GM18502 (cell line): ENCODE measurements around the gene TRIML1.

Source experiments
- ATAC-seq: cut with Tn5 transposase; IDR thresholded peaks from one replicate; pipeline ENCODE4 v1.9.1; 2021; ENCODE audit warnings: mild to moderate bottlenecking; ENCODE audit not compliant: unreplicated experiment, poor library complexity

TRIML1 gene

DNA sequence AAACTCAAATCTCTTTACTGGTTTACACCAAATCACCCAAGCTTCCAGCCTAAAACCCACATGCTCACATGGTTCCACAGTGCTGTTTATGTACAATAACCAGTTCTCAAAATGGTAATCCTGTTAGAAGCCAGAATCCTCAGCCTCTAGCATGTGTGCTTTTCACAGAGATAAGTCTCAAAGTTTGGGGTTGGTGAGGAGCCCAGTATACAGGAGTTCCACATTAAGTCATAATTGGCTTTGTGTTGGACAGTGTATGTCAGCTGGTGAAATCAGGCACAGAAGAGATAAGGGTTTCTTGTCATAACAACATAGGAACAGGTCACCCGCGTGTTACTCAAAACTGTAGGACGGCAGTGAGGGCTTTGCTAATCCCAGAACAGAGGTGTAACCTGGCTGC is at the start of gene TRIML1:
Gene TRIML1, plus strand, starts transcription at position 301 of the 400 bp plus-strand sequence. CDS start 118 bp downstream, outside the sequence.
- ATAC-seq = no peak

DNA sequence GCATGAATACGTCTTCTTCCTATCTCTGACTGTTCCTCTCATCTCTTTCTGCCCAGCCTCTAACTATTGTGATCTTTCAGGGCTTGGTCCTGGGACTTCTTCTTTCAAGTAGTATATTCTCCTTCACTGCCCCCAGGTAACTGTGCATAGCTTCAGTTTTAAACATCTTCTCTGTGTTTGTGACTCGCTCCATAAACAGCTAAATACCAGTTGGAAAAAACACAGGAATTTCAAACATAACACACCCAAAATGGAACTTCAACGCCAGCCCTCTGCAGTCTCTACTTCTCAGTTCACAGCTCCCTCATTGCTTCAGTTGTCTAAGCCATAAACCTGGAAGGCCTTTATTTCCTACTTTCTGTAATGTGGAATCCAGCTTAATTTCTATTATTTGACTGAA is 46.4 kb upstream of the TRIML1 start:
- no peak for ATAC-seq

DNA sequence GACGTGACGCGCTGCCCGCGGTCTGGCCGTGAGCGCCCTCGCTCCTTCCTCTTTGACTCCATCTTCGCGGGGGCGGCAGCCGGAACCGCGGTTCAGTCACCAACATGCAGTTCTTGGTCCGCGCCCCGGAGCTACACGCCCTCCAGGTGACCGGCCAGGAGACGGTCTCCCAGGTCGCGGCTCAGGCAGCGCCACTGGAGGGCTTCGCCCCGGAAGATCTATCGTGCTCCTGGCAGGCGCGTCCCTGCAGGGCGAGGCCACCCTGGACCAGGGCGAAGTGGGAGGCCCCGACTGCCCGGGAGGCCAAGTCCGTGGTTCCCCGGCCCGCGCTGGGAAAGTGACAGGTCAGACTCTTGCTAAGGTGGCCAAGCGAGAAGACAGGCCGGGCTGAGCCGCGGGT is 32.8 kb upstream of the TRIML1 start:
- no peak for ATAC-seq

GRCh38 chr4:188107931-188108843 is 31.1 kb upstream of the TRIML1 start:
- no peak for ATAC-seq

DNA sequence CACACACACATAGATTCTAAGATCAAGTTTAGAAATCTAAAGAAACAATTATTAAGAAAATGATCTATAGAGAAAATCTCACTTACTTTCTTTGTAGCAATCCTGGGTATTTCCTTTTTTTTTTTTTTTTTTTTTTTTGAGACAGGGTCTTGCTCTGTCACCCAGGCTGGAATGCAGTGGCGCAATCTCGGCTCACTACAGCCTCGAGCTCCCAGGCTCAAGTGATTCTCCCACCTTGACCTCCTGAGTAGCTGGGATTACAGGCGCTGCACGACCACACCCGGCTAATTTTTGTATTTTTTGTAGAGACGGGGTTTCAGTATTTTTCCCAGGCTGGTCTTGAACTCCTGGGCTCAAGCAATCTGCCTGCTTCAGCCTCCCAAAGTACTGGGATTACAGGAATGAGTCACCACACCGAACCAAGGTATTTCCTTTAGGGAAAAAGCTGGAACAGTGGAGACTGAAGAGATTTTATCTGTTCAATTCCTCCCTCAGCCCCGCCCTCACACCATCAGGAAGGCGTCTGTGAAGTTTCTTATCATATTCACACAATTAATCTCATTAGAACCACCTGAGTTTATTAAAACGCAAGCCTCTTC is 30.0 kb upstream of the TRIML1 start, which contains the start of gene TRIML2:
Gene TRIML2, minus strand, starts transcription at position 447 of the 599 bp plus-strand sequence. CDS start 4,235 bp downstream, outside the sequence.
- no peak for ATAC-seq

DNA sequence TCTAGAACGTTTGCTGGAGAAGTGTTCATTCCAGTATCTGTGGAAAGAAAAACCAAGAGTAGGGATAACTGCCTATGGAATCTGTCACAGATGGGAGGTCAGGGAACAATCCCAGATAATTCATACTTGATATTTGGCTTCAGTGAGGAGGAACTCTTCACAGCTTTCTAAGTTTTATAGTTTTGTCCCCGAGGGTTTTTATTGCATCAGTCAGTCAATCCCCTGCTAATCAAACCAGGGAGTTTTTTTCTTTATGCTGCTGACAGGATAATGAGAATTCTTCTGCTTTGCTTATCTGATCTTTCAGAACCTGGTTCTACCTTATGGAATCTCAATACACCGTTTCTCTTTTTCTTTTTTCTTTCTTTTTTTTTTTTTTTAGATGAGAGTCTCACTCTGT is 29.2 kb upstream of the TRIML1 start:
- no peak for ATAC-seq

- ATAC-seq = no peak
These were observed 28.3 kb upstream of the TRIML1 start for GRCh38 chr4:188110741-188111471.

GRCh38 chr4:188111955-188112354 is 27.3 kb upstream of the TRIML1 start:
- ATAC-seq = no peak

- ATAC-seq = no peak
These were observed 26.1 kb upstream of the TRIML1 start for GRCh38 chr4:188113156-188113555.

- no peak for ATAC-seq
These were observed 21.5 kb upstream of the TRIML1 start for GRCh38 chr4:188117631-188118324.

GRCh38 chr4:188121530-188121929 is 17.7 kb upstream of the TRIML1 start:
- ATAC-seq = no peak

GRCh38 chr4:188127214-188127874 is 11.9 kb upstream of the TRIML1 start:
- ATAC-seq = no peak

DNA sequence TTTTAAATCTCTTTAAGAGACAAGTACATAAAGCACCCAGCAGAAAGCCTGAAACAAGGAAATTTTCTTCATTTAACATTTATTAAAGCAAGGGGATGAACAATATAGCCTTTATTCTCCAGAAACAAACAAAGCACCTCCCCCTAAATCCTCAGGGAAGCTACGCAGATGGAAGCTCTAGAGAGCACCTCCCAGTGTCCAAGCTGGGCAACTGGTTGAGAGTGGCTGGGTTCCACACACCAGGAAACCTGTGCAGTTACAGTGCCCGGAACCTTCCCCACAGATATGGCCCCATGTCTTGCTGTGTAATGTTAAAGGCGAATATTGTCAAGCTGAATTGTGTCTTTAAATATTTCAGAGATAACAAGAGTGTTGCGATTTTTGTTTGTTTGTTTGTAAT is 8.9 kb upstream of the TRIML1 start:
- no peak for ATAC-seq

DNA sequence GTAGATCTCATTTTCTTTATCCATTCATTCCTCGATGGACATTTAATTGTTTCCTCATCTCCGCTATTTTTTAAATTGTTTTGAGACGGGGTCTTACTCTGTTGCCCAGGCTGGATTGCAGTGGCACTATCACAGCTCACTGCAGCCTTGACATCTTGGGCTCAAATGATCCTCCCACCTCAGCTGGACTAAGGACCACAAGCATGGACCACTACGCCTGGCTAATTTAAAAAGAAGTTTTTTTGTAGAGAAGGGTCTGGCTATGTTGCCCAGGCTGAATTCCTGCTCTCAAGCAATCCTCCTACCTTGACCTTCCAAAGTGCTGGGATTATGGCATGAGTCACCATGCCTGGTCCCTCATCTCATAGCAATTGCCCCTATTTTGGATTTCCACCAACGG is 7.0 kb upstream of the TRIML1 start:
- no peak for ATAC-seq

DNA sequence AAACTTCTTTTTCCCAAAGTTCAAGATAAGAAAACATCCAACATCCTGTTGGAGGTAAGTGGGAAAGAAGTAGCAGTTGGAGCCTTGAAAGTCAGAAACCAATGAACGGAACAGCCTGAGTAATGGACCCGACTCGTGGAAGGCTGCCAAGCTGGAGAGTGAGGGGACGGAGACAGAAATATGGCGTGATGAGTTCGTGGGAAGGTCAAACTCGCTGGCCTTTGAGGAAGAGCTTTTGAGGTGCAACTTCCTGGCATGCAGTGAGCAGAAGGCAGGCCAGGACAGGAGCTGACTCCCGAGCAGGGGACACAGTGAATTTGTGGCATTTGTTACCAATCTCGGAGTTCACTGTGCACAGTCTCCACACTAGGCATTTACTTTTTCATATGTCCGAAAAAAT is 1.0 kb upstream of the TRIML1 start:
- ATAC-seq = no peak

- ATAC-seq = no peak
These were observed 430 bp downstream of the TRIML1 start for GRCh38 chr4:188139671-188140070.

GRCh38 chr4:188143731-188144130 is 4.5 kb downstream of the TRIML1 start:
- ATAC-seq = no peak

DNA sequence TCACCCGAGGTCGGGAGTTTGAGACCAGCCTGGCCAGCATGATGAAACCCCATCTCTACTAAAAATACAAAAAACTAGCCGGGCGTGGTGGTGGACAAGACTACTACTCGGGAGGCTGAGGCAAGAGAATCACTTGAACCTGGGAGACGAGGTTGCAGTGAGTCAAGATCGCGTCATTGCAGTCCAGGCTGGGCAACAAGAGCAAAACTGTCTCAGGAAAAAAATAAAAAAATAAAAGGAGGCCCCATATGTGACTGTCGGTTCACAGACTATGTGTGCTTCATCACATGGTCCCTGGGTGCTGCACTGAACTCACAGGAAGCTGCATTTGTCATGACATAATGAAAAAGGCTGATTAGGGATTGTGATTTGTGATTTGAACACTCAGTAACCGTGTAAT is 6.4 kb downstream of the TRIML1 start:
- ATAC-seq = no peak

- no peak for ATAC-seq
These were observed 7.4 kb downstream of the TRIML1 start for GRCh38 chr4:188146618-188147017.

DNA sequence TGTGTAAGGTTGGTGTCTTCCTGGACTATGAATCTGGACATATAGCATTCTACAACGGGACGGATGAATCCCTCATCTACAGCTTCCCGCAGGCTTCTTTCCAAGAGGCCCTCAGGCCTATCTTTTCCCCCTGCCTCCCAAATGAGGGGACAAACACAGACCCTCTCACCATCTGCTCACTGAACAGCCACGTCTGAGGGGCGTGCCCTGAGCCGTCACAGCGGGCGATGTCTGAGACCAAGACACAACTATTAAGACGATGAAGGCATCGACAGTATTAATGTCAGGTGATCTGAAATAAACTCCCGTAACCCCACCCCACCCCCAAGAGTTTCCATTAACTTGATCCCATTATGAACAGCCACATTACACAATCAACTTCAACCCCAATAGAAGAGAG is 7.9 kb downstream of the TRIML1 start:
- no peak for ATAC-seq
